K562 (cell line): ENCODE data around the gene ANKLE2. TPM values are rescaled to one million over a fixed set of nuclear protein-coding genes. Genes with fewer than 3 reads are reported as not detected.

Experiments
- ESRRB ChIP-seq: fragments of 250-450 bp; sonication (Bioruptor Pico); IDR thresholded peaks from 2 replicates; pipeline ENCODE4 v1.5.0; 2020; ENCODE audit warnings: mild to moderate bottlenecking, moderate library complexity, borderline replicate concordance
- FOXM1 ChIP-seq, 2 experiments: fragments of 450-650 bp in 1 of 2; sonication (generic) in 1 of 2; formaldehyde crosslinking in 1 of 2; IDR thresholded peaks; 2 replicates each; pipeline versions ENCODE4 v1.6.1 to v1.9.0; 2017 to 2022; ENCODE audit warnings: low read depth in 2 of 2, mild to moderate bottlenecking in 2 of 2, missing genetic modification reagents in 1 of 2, moderate library complexity in 1 of 2
- IFI16 ChIP-seq: fragments of 250-450 bp; sonication (Bioruptor Pico); IDR thresholded peaks from 2 replicates; pipeline ENCODE4 v2.1.2; 2022; ENCODE audit warnings: mild to moderate bottlenecking, inconsistent platforms
- NFIX ChIP-seq: fragments of 250-450 bp; sonication (Bioruptor Pico); IDR thresholded peaks from 2 replicates; pipeline ENCODE4 v1.4.0; 2020; ENCODE audit warnings: low read depth, mild to moderate bottlenecking, moderate library complexity
- NFXL1 ChIP-seq: fragments of 450-650 bp; formaldehyde crosslinking; IDR thresholded peaks from 2 replicates; pipeline ENCODE4 v1.4.0; 2021; ENCODE audit warnings: mild to moderate bottlenecking
- NONO ChIP-seq, 2 experiments: fragments of 200-400 bp in 1 of 2; fragments of 450-650 bp in 1 of 2; formaldehyde crosslinking in 1 of 2; IDR thresholded peaks; 2 replicates each; pipeline ENCODE4 v1.6.1; 2017; ENCODE audit warnings: low read depth in 2 of 2, mild to moderate bottlenecking in 2 of 2, moderate library complexity in 2 of 2, low read length in 1 of 2
- POLR2AphosphoS2 ChIP-seq: IDR thresholded peaks from 2 replicates; pipeline ENCODE4 v1.6.1; 2012; ENCODE audit warnings: low read length, improper control_type of control experiment
- POLR2B ChIP-seq: fragments of 450-650 bp; IDR thresholded peaks from 2 replicates; pipeline ENCODE4 v1.6.1; 2018; ENCODE audit warnings: low read depth; ENCODE audit not compliant: partially characterized antibody
- PTRF ChIP-seq: fragments of 450-650 bp; IDR thresholded peaks from 2 replicates; pipeline ENCODE4 v1.6.1; 2016; ENCODE audit warnings: mild to moderate bottlenecking, missing genetic modification characterization, missing compliant biosample characterization
- SOX6 ChIP-seq: fragments of 450-650 bp; IDR thresholded peaks from 2 replicates; pipeline ENCODE4 v1.6.1; 2014; ENCODE audit warnings: mild to moderate bottlenecking
- SUPT5H ChIP-seq: fragments of 450-650 bp; IDR thresholded peaks from 2 replicates; pipeline ENCODE4 v1.6.1; 2016
- ZFP36 ChIP-seq: fragments of 150-350 bp; IDR thresholded peaks from 2 replicates; pipeline ENCODE4 v1.6.1; 2018; ENCODE audit warnings: low read length, low read depth; ENCODE audit not compliant: partially characterized antibody
- ZNF274 ChIP-seq: IDR thresholded peaks from 2 replicates; pipeline ENCODE4 v1.6.1; 2011; ENCODE audit warnings: low read depth, mild to moderate bottlenecking, low read length, moderate library complexity, borderline replicate concordance
- polyA plus RNA-seq, 8 experiments: library from polyadenylated mRNA; depleted of rRNA in 4 of 8; stranded (reverse) in 5 of 8; unstranded in 3 of 8; fragments of >200 nt; fragmentation: Nextera tagmentation in 2 of 8; fragmentation: Illumina TruSeq in 1 of 8; extraction: Ambion mirVana in 2 of 8; extraction: Trizol in 1 of 8; gene quantifications; 2 replicates each; pipeline versions ENCODE4 v1.2.1 to v1.2.3, GENCODE V29; 2011 to 2014; ENCODE audit warnings: inconsistent platforms in 1 of 8, missing spikeins in 1 of 8
- total RNA-seq, 7 experiments: library from RNA; depleted of rRNA in 6 of 7; stranded (reverse); fragments of >200 nt in 6 of 7; fragmentation: Illumina TruSeq in 2 of 7; extraction: Trizol in 2 of 7; gene quantifications; 2 replicates each; pipeline versions ENCODE4 v1.2.1 to v1.2.3, GENCODE V29; 2011 to 2021; ENCODE audit warnings: low replicate concordance in 1 of 7
- TF ChIP-seq, protein P1 (sequence below): fragments of 450-650 bp; IDR thresholded peaks from 2 replicates; pipeline ENCODE4 v1.6.1; 2016; ENCODE audit warnings: borderline replicate concordance
- TF ChIP-seq, protein P2 (sequence below), 2 experiments: fragments of 450-650 bp in 1 of 2; sonication (generic) in 1 of 2; formaldehyde crosslinking; conservative IDR thresholded peaks; 2 replicates each; pipeline versions ENCODE4 v1.4.0 to v1.8.1; 2020 to 2022; ENCODE audit warnings: mild to moderate bottlenecking in 1 of 2, missing genetic modification reagents in 1 of 2
- TF ChIP-seq, protein P3 (sequence below): sonication (generic); formaldehyde crosslinking; IDR thresholded peaks from 2 replicates; pipeline ENCODE4 v1.9.0; 2022; ENCODE audit warnings: mild to moderate bottlenecking, missing genetic modification reagents
- TF ChIP-seq, protein P4 (sequence below): sonication (generic); formaldehyde crosslinking; IDR thresholded peaks from 2 replicates; pipeline ENCODE4 v1.8.0; 2022; ENCODE audit warnings: mild to moderate bottlenecking, missing genetic modification reagents
- TF ChIP-seq, protein P5 (sequence below): sonication (generic); formaldehyde crosslinking; IDR thresholded peaks from 2 replicates; pipeline ENCODE4 v1.8.0; 2022; ENCODE audit warnings: mild to moderate bottlenecking, low read depth, missing genetic modification reagents

ANKLE2 gene
- total and polyA plus RNA-seq, 9 of the 15 experiments (the other 6 are each of a cell fraction or from before 2014, with no cell fraction given), result 3.2 to 57.7 (median 45.6) TPM

DNA sequence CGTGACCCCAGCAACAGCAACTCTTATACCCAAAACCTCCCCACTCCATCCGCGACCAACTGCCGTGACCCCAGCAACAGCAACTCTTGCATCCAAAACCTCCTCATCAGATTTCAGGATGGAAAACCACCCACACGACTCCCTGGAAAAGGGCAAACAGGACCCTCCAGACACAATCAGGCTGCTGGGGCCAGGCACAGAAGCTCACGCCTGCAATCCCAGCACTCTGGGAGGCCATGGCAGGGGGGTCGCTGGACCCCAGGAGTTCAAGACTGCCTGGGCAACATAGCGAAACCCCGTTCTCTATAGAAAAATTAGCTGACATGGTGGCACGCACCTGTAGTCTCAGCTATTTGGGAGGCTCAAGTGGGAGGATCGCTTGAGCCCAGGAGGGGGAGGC is 31.3 kb downstream of the ANKLE2 start (continued):
- TF ChIP-seq, protein P1, sequence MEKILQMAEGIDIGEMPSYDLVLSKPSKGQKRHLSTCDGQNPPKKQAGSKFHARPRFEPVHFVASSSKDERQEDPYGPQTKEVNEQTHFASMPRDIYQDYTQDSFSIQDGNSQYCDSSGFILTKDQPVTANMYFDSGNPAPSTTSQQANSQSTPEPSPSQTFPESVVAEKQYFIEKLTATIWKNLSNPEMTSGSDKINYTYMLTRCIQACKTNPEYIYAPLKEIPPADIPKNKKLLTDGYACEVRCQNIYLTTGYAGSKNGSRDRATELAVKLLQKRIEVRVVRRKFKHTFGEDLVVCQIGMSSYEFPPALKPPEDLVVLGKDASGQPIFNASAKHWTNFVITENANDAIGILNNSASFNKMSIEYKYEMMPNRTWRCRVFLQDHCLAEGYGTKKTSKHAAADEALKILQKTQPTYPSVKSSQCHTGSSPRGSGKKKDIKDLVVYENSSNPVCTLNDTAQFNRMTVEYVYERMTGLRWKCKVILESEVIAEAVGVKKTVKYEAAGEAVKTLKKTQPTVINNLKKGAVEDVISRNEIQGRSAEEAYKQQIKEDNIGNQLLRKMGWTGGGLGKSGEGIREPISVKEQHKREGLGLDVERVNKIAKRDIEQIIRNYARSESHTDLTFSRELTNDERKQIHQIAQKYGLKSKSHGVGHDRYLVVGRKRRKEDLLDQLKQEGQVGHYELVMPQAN, result no peak
- TF ChIP-seq, protein P2, sequence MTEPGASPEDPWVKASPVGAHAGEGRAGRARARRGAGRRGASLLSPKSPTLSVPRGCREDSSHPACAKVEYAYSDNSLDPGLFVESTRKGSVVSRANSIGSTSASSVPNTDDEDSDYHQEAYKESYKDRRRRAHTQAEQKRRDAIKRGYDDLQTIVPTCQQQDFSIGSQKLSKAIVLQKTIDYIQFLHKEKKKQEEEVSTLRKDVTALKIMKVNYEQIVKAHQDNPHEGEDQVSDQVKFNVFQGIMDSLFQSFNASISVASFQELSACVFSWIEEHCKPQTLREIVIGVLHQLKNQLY (CRISPR knock-in tag; conservative IDR thresholded peaks at IDR 0.05), result no peak
- TF ChIP-seq, protein P3, sequence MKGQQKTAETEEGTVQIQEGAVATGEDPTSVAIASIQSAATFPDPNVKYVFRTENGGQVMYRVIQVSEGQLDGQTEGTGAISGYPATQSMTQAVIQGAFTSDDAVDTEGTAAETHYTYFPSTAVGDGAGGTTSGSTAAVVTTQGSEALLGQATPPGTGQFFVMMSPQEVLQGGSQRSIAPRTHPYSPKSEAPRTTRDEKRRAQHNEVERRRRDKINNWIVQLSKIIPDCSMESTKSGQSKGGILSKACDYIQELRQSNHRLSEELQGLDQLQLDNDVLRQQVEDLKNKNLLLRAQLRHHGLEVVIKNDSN (CRISPR knock-in tag), result no peak
- TF ChIP-seq SOX6 (no peak), ZNF274 (no peak), POLR2B (peak; percentile 29), NFIX (CRISPR knock-in tag) (no peak), NONO (IDR thresholded peaks at IDR 0.05; ENCODE audit: low read depth in 2 of 2, low read length in 1 of 2) (no peak), POLR2AphosphoS2 (no peak), IFI16 (no peak), ZFP36 (no peak), ESRRB (CRISPR knock-in tag) (no peak), NFXL1 (CRISPR knock-in tag) (no peak), FOXM1 (IDR thresholded peaks at IDR 0.05; ENCODE audit: low read depth) (no peak), FOXM1 (CRISPR knock-in tag; IDR thresholded peaks at IDR 0.05; ENCODE audit: low read depth) (no peak), SUPT5H (peak; percentile 41; the same call in 1 of the 2 replicates), PTRF (tag) (no peak)
- TF ChIP-seq, protein P4, sequence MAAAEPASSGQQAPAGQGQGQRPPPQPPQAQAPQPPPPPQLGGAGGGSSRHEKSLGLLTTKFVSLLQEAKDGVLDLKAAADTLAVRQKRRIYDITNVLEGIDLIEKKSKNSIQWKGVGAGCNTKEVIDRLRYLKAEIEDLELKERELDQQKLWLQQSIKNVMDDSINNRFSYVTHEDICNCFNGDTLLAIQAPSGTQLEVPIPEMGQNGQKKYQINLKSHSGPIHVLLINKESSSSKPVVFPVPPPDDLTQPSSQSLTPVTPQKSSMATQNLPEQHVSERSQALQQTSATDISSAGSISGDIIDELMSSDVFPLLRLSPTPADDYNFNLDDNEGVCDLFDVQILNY (CRISPR knock-in tag), result no peak
- TF ChIP-seq, protein P5, sequence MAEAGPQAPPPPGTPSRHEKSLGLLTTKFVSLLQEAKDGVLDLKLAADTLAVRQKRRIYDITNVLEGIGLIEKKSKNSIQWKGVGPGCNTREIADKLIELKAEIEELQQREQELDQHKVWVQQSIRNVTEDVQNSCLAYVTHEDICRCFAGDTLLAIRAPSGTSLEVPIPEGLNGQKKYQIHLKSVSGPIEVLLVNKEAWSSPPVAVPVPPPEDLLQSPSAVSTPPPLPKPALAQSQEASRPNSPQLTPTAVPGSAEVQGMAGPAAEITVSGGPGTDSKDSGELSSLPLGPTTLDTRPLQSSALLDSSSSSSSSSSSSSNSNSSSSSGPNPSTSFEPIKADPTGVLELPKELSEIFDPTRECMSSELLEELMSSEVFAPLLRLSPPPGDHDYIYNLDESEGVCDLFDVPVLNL, result no peak
